Caco-2 (cell line): ENCODE results near the gene CMSS1. TPM values are rescaled to one million over a fixed set of nuclear protein-coding genes. Genes with fewer than 3 reads are reported as not detected.

Source experiments
- BruUV-seq: library from RNA; stranded (reverse); fragments of 400-500 nt; replicated peaks from 2 replicates; lab custom pipeline; 2021; lab: Mats Ljungman, UMichigan
- CTCF ChIA-PET: fragments of 300-600 bp; sonication (Branson Sonifier 250); formaldehyde crosslinking; loops from one replicate; lab custom pipeline; 2022; ENCODE audit warnings: antibody characterized with exemption; lab: Charles Lee
- POLR2A ChIA-PET: fragments of 300-600 bp; sonication (Branson Sonifier 250); formaldehyde crosslinking; loops from one replicate; lab custom pipeline; 2022; ENCODE audit warnings: antibody characterized with exemption; lab: Charles Lee
- DNase-seq, 2 experiments: peaks; one replicate each; pipeline versions ENCODE4 v3.0.0 to v3.0.0-alpha.2; 2020 to 2022
- H3K27me3 ChIP-seq: replicated peaks from 2 replicates; pipeline ENCODE4 v1.6.0; 2011; ENCODE audit warnings: low read length; ENCODE audit not compliant: control insufficient read depth, insufficient read depth
- H3K36me3 ChIP-seq: 2 replicates; pipeline ENCODE4 v1.5.1; 2011; ENCODE audit warnings: low read length; ENCODE audit not compliant: control insufficient read depth, insufficient read depth
- H3K4me1 ChIP-seq: fragments of 250-450 bp; sonication (Bioruptor Pico); 2 replicates; pipeline ENCODE4 v1.5.1; 2020; ENCODE audit warnings: mild to moderate bottlenecking
- H3K4me3 ChIP-seq: 2 replicates; pipeline ENCODE4 v1.5.1; 2011; ENCODE audit warnings: low read depth, mild to moderate bottlenecking, control low read depth, low read length
- H3K9me3 ChIP-seq: fragments of 250-450 bp; sonication (Bioruptor Pico); 2 replicates; pipeline ENCODE4 v1.5.1; 2020; ENCODE audit warnings: mild to moderate bottlenecking, moderate library complexity
- H3K27ac Mint-ChIP-seq: one replicate; pipeline ENCODE4 v1.8.0; 2022; ENCODE audit warnings: mixed read lengths; ENCODE audit not compliant: unreplicated experiment
- H3K27me3 Mint-ChIP-seq: one replicate; pipeline ENCODE4 v1.8.0; 2022; ENCODE audit warnings: mixed read lengths; ENCODE audit not compliant: insufficient read depth, unreplicated experiment
- H3K36me3 Mint-ChIP-seq: one replicate; pipeline ENCODE4 v1.8.0; 2022; ENCODE audit warnings: mild to moderate bottlenecking, mixed read lengths; ENCODE audit not compliant: insufficient read depth, unreplicated experiment
- H3K4me1 Mint-ChIP-seq: one replicate; pipeline ENCODE4 v1.8.0; 2022; ENCODE audit warnings: low read depth, mixed read lengths; ENCODE audit not compliant: unreplicated experiment
- H3K4me3 Mint-ChIP-seq: one replicate; pipeline ENCODE4 v1.8.0; 2022; ENCODE audit warnings: mild to moderate bottlenecking, moderate library complexity, mixed read lengths; ENCODE audit not compliant: unreplicated experiment
- H3K9me3 Mint-ChIP-seq: one replicate; pipeline ENCODE4 v1.8.0; 2022; ENCODE audit warnings: mixed read lengths; ENCODE audit not compliant: unreplicated experiment
- intact Hi-C: fragments of 100-400 bp; cut with micrococcal nuclease; formaldehyde crosslinking; loops from one replicate; pipeline ENCODE4 v1.10.0; 2022; ENCODE audit not compliant: unreplicated experiment
- total RNA-seq: library from RNA; stranded (reverse); gene quantifications from 2 replicates; pipeline ENCODE4 v1.2.3, GENCODE V29; 2022
- TF ChIP-seq, protein P1 (sequence below), 2 experiments: fragments of 200-600 bp in 1 of 2; IDR thresholded peaks; 1 replicate in 1 of 2; 2 replicates in 1 of 2; pipeline versions ENCODE4 v1.5.1 to v1.8.0; 2011 to 2022; ENCODE audit warnings: antibody characterized with exemption in 1 of 2, control low read depth in 1 of 2, inconsistent platforms in 1 of 2, low read depth in 1 of 2, low read length in 1 of 2, mild to moderate bottlenecking in 1 of 2, moderate library complexity in 1 of 2; ENCODE audit not compliant: insufficient read depth in 1 of 2, severe bottlenecking in 1 of 2, unreplicated experiment in 1 of 2

Gene CMSS1
- total RNA-seq, 1 experiment from 2014 or later = 54.4 TPM

DNA sequence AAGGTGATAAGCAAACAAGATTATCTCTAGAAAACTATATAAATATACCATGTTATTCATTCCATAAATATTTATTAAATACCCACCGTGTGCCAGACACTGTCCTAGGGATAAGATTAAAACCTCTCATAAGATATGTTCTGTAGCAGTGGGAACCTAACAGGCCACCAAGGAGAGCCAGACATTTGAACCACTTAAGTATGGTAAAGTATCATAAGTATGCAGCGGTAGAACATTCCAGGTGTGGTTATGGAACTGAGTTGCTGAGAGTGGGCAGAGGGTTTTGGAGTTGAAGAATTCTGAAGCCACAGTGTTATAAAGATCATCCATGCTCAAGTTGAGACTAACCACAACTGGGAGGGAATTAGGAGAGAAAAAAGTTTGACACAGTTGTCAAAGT lies 282.0 kb downstream of the CMSS1 start:
- peak overlapping the region; percentile 52 for H3K27ac Mint-ChIP-seq
- H3K9me3 Mint-ChIP-seq = peaks cover 28% of the 10 kb centered on the region
- H3K27me3 Mint-ChIP-seq = no peaks in the 10 kb centered on the region
- no peak overlapping the region for H3K4me3 Mint-ChIP-seq
- TF ChIP-seq, protein P1, sequence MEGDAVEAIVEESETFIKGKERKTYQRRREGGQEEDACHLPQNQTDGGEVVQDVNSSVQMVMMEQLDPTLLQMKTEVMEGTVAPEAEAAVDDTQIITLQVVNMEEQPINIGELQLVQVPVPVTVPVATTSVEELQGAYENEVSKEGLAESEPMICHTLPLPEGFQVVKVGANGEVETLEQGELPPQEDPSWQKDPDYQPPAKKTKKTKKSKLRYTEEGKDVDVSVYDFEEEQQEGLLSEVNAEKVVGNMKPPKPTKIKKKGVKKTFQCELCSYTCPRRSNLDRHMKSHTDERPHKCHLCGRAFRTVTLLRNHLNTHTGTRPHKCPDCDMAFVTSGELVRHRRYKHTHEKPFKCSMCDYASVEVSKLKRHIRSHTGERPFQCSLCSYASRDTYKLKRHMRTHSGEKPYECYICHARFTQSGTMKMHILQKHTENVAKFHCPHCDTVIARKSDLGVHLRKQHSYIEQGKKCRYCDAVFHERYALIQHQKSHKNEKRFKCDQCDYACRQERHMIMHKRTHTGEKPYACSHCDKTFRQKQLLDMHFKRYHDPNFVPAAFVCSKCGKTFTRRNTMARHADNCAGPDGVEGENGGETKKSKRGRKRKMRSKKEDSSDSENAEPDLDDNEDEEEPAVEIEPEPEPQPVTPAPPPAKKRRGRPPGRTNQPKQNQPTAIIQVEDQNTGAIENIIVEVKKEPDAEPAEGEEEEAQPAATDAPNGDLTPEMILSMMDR (IDR thresholded peaks at IDR 0.05; ENCODE audit: insufficient read depth in 1 of 2, low read depth in 1 of 2, low read length in 1 of 2, severe bottlenecking in 1 of 2, unreplicated experiment in 1 of 2) = no peak
- Histone ChIP-seq H3K4me1 (peaks cover 44% of the 10 kb centered on the region), H3K9me3 (no peaks in the 10 kb centered on the region), H3K27me3 (no peaks in the 10 kb centered on the region), H3K36me3 (no peaks in the 10 kb centered on the region), H3K4me3 (no peak overlapping the region)
- peaks cover 36% of the 10 kb centered on the region for H3K4me1 Mint-ChIP-seq
- H3K36me3 Mint-ChIP-seq = no peaks in the 10 kb centered on the region
- intact Hi-C loops = no loop called here
- no peak for DNase-seq
- CTCF ChIA-PET = no interaction called here
- POLR2A ChIA-PET = no interaction called here
- no TSS peak for BruUV-seq

GRCh38 chr3:100100425-100100824 lies 282.8 kb downstream of the CMSS1 start:
- H3K27ac Mint-ChIP-seq = no peak overlapping the region
- Histone ChIP-seq H3K4me1 (peaks cover 50% of the 10 kb centered on the region), H3K27me3 (no peaks in the 10 kb centered on the region), H3K4me3 (no peak overlapping the region), H3K36me3 (no peaks in the 10 kb centered on the region), H3K9me3 (no peaks in the 10 kb centered on the region)
- no peaks in the 10 kb centered on the region for H3K36me3 Mint-ChIP-seq
- ChIA-PET CTCF (no interaction called here), POLR2A (no interaction called here)
- no peaks in the 10 kb centered on the region for H3K27me3 Mint-ChIP-seq
- TF ChIP-seq, protein P1 (IDR thresholded peaks at IDR 0.05; ENCODE audit: insufficient read depth in 1 of 2, low read depth in 1 of 2, low read length in 1 of 2, severe bottlenecking in 1 of 2, unreplicated experiment in 1 of 2) = no peak
- no TSS peak for BruUV-seq
- peaks cover 43% of the 10 kb centered on the region for H3K4me1 Mint-ChIP-seq
- no peak for DNase-seq
- no peak overlapping the region for H3K4me3 Mint-ChIP-seq
- intact Hi-C loops = no loop called here
- H3K9me3 Mint-ChIP-seq = peaks cover 28% of the 10 kb centered on the region

DNA sequence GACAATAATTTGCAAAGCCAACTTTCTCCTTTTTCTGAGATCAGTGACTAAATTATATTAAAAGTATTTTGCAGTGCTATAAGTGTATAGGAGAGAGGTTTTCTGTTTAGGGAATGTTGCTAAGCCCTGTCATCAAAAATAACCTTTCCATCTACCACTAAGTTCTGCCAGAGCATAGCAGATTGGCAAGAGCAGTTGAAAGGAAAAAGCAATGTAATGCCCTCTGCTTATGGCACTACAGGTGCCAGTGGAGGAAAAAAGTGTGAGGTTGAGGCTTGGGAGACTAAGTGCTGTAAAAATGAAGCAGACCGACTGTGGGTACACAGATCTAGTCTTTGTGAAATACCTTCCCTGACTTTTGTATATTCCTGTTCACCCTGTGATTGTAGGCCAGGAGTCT lies 285.1 kb downstream of the CMSS1 start:
- H3K9me3 ChIP-seq = no peaks in the 10 kb centered on the region
- no peaks in the 10 kb centered on the region for H3K27me3 ChIP-seq
- intact Hi-C loops = no loop called here
- ChIA-PET CTCF (no interaction called here), POLR2A (no interaction called here)
- H3K4me3 Mint-ChIP-seq = no peak overlapping the region
- no TSS peak for BruUV-seq
- H3K36me3 Mint-ChIP-seq = no peaks in the 10 kb centered on the region
- no peak overlapping the region for H3K4me3 ChIP-seq
- no peaks in the 10 kb centered on the region for H3K36me3 ChIP-seq
- no peak overlapping the region for H3K27ac Mint-ChIP-seq
- H3K4me1 ChIP-seq = peaks cover 42% of the 10 kb centered on the region
- TF ChIP-seq, protein P1 (IDR thresholded peaks at IDR 0.05; ENCODE audit: insufficient read depth in 1 of 2, low read depth in 1 of 2, low read length in 1 of 2, severe bottlenecking in 1 of 2, unreplicated experiment in 1 of 2) = no peak
- H3K9me3 Mint-ChIP-seq = peaks cover 16% of the 10 kb centered on the region
- no peaks in the 10 kb centered on the region for H3K27me3 Mint-ChIP-seq
- peaks cover 34% of the 10 kb centered on the region for H3K4me1 Mint-ChIP-seq
- no peak for DNase-seq
